Naive thymus-derived CD8-positive, alpha-beta T cell (primary cell): ENCODE data around the gene ROR1. TPM values are rescaled to one million over a fixed set of nuclear protein-coding genes. Genes with fewer than 3 reads are reported as not detected.

ENCODE experiments used
- ATAC-seq, 2 donors: fragments of 150-1000 bp; cut with Tn5 transposase in 1 of 2; sonication (Bioruptor Pico), chemical (Tn5 transposase) in 1 of 2; 1 replicate in 1 of 2; 2 replicates in 1 of 2; pipeline ENCODE4 v1.10.0; 2021; ENCODE audit warnings: mild to moderate bottlenecking in 2 of 2, moderate library complexity in 2 of 2
- POLR2A ChIA-PET: fragments of 350-600 bp; sonication (Branson Sonifier 250); formaldehyde crosslinking; loops from one replicate; lab custom pipeline; 2021; ENCODE audit warnings: antibody characterized with exemption; lab: Charles Lee
- DNase-seq, 10 donors: peaks; one replicate each; pipeline versions ENCODE4 v3.0.0 to v3.0.0-alpha.2; 2020 to 2022
- H3K27ac Mint-ChIP-seq, 10 donors: one replicate each; pipeline ENCODE4 v1.8.0; 2020 to 2022; ENCODE audit warnings: mild to moderate bottlenecking in 10 of 10, mixed read lengths in 10 of 10, moderate library complexity in 4 of 10, inconsistent platforms in 1 of 10
- H3K27me3 Mint-ChIP-seq, 5 donors: one replicate each; pipeline ENCODE4 v1.8.0; 2021 to 2022; ENCODE audit warnings: mixed read lengths in 5 of 5
- H3K36me3 Mint-ChIP-seq, 3 donors: one replicate each; pipeline ENCODE4 v1.8.0; 2020 to 2022; ENCODE audit warnings: mixed read lengths in 3 of 3, mild to moderate bottlenecking in 2 of 3, inconsistent platforms in 1 of 3
- H3K4me1 Mint-ChIP-seq, 4 donors: one replicate each; pipeline ENCODE4 v1.8.0; 2021 to 2022; ENCODE audit warnings: mixed read lengths in 4 of 4
- H3K4me3 Mint-ChIP-seq, 10 donors: one replicate each; pipeline ENCODE4 v1.8.0; 2020 to 2022; ENCODE audit warnings: mild to moderate bottlenecking in 10 of 10, mixed read lengths in 10 of 10, moderate library complexity in 6 of 10, inconsistent platforms in 1 of 10
- H3K9me3 Mint-ChIP-seq, 9 donors: one replicate each; pipeline ENCODE4 v1.8.0; 2020 to 2022; ENCODE audit warnings: mixed read lengths in 9 of 9, mild to moderate bottlenecking in 3 of 9, inconsistent platforms in 1 of 9, moderate library complexity in 1 of 9
- polyA plus RNA-seq, 3 donors: library from polyadenylated mRNA; unstranded; fragments of 300-500 nt; fragmentation: Illumina TruSeq; gene quantifications; one replicate each; pipeline ENCODE4 v1.2.3, GENCODE V29; 2021
- total RNA-seq, 8 experiments: library from RNA in 2 of 8; stranded (reverse) in 2 of 8; gene quantifications; one replicate each; pipeline ENCODE4 v1.2.3 and lab custom pipeline; 2021 to 2026

The ROR1 gene
- total and polyA plus RNA-seq, 5 experiments from 2014 or later: 0.44 to 0.80 TPM; not detected in 3

DNA sequence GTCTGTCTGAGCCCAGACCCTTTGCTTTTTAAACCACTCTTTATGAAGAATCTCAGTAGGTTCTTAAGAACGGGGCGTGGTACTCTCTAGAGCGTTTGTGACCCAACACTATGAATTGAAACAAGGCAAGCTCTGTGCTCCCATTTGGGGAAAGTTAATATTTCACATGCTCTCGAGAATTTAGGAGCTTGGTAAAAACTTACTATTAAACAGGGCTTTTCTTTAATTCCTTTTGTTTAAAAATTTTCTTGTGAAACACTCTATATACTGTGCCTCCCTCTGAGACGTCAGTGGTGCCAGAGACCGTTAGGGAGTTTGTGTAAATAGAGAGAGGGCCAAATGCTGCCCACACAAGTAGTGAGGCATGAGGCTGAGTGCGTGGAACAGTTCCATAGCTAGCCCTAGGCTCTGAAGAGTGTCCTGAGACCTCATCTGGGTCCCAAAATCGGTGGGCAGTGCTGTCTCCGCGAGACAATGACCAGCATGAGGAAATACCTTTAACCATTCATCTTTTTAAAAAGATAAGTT, 144.7 kb downstream of the ROR1 start:
- Mint-ChIP-seq H3K36me3 (no peaks in the 10 kb centered on the region), H3K9me3 (peaks cover 0 to 2% (median 0%) of the 10 kb centered on the region in 9 donors), H3K27ac (no peak overlapping the region), H3K4me1 (no peaks in the 10 kb centered on the region), H3K4me3 (no peak overlapping the region), H3K27me3 (peaks cover 0 to 8% (median 0%) of the 10 kb centered on the region in 5 donors)
- POLR2A ChIA-PET: no interaction called here
- DNase-seq (no peak), ATAC-seq (no peak)

- ATAC-seq (no peak), DNase-seq (no peak)
- Mint-ChIP-seq H3K36me3 (no peaks in the 10 kb centered on the region), H3K27me3 (peaks cover 0 to 4% (median 0%) of the 10 kb centered on the region in 5 donors), H3K4me1 (no peaks in the 10 kb centered on the region), H3K27ac (no peak overlapping the region), H3K9me3 (peaks cover 0 to 2% (median 0%) of the 10 kb centered on the region in 9 donors), H3K4me3 (no peak overlapping the region)
- POLR2A ChIA-PET: no interaction called here
These were observed 146.6 kb downstream of the ROR1 start for GRCh38 chr1:63920154-63921117.

DNA sequence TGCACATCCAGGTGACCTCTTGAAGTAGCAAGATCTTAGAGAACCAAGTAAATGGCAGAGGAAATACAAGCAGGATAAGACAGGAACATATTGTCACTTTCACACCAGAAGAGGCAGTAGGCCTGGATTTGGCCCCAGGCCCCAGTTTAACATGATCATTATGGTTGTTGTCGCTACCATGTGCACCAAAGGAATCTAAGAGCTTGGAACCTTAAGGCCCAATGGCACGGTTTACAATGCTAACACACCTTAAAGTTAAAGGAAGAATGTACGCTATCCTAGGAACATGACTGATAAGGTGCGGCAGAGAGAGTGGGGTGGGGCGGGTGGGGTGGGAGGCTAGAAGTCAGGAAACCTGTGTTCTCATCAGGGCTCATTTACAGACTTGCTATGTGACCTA, 147.5 kb downstream of the ROR1 start:
- no peaks in the 10 kb centered on the region for H3K36me3 Mint-ChIP-seq
- no peak overlapping the region for H3K27ac Mint-ChIP-seq
- H3K27me3 Mint-ChIP-seq: peaks cover 0 to 4% (median 0%) of the 10 kb centered on the region in 5 donors
- DNase-seq (no peak), ATAC-seq (no peak)
- POLR2A ChIA-PET: no interaction called here
- peaks cover 0 to 2% (median 0%) of the 10 kb centered on the region in 9 donors for H3K9me3 Mint-ChIP-seq
- no peak overlapping the region for H3K4me3 Mint-ChIP-seq
- H3K4me1 Mint-ChIP-seq: no peaks in the 10 kb centered on the region

DNA sequence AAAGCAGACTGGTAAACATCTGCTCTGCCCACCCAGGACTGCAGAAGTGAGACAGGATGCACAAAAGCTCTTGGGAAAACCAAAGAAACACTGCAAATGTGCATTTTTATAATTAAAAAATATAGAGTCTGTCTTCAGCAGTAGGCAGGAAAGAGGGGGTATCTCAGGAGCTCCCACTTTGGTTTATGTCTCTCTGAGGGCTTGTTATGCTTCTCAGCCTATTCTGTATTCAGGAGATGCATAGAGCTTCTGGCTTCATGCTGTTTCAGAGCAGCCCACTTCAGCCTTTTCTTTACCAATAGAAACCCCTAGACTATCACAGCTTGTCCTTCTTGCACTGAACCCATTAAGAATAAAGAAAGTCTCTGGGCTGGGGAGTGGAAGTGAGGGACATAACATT, 148.0 kb downstream of the ROR1 start:
- DNase-seq (no peak), ATAC-seq (no peak)
- no peak overlapping the region for H3K4me3 Mint-ChIP-seq
- H3K9me3 Mint-ChIP-seq: peaks cover 0 to 2% (median 0%) of the 10 kb centered on the region in 9 donors
- no peaks in the 10 kb centered on the region for H3K4me1 Mint-ChIP-seq
- POLR2A ChIA-PET: no interaction called here
- H3K27ac Mint-ChIP-seq: no peak overlapping the region
- H3K36me3 Mint-ChIP-seq: no peaks in the 10 kb centered on the region
- H3K27me3 Mint-ChIP-seq: peaks cover 0 to 4% (median 0%) of the 10 kb centered on the region in 5 donors

GRCh38 chr1:63922848-63923247, 149.0 kb downstream of the ROR1 start:
- ATAC-seq (no peak), DNase-seq (no peak)
- POLR2A ChIA-PET: no interaction called here
- Mint-ChIP-seq H3K9me3 (no peaks in the 10 kb centered on the region), H3K36me3 (no peaks in the 10 kb centered on the region), H3K4me3 (no peak overlapping the region), H3K4me1 (no peaks in the 10 kb centered on the region), H3K27ac (no peak overlapping the region), H3K27me3 (peaks cover 0 to 4% (median 0%) of the 10 kb centered on the region in 5 donors)

DNA sequence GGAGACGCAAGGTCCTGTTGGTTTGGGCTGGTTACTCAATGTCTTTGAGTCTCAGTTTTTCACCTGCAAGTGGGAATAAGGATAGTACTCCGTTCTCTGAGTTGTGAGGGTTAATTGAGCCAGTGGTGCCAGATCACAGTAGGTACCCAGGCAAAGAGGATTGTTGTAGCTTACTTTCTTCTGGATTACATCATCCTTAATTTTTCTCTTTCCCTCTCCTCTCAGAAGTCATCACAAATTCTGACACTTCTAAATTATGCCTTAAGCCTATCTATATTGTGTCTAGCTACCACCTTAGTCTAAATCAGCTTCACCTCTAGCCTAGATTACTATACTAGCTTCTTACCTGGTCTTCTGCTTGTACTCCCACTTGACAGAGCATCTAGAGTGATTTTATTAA, 149.5 kb downstream of the ROR1 start:
- POLR2A ChIA-PET: no interaction called here
- no peaks in the 10 kb centered on the region for H3K36me3 Mint-ChIP-seq
- no peaks in the 10 kb centered on the region for H3K4me1 Mint-ChIP-seq
- no peak for DNase-seq
- ATAC-seq: no peak
- no peak overlapping the region for H3K27ac Mint-ChIP-seq
- peaks cover 0 to 4% (median 2%) of the 10 kb centered on the region in 5 donors for H3K27me3 Mint-ChIP-seq
- H3K4me3 Mint-ChIP-seq: no peak overlapping the region
- no peaks in the 10 kb centered on the region for H3K9me3 Mint-ChIP-seq

DNA sequence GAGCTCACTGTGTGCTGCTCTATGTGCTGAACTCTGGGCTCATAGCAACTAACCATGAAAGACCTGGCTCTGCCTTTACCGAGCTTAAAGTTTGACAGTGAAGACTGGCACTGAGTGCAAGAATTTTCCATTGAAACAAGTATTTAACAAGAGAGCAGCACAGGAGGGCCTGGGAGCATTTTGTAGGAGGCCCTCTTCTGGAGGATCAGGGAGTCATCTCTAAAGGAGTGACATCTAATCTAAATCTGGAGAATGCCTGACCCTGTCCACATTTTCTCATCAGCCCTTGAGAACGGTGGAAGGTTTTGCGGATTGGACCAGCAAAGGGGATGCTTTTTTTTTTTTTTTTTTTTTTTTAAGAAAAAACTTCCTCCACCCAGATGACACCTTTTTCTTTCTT, 150.8 kb downstream of the ROR1 start:
- H3K36me3 Mint-ChIP-seq: no peaks in the 10 kb centered on the region
- ATAC-seq (no peak), DNase-seq (no peak)
- POLR2A ChIA-PET: no interaction called here
- no peak overlapping the region for H3K27ac Mint-ChIP-seq
- H3K9me3 Mint-ChIP-seq: no peaks in the 10 kb centered on the region
- no peak overlapping the region for H3K4me3 Mint-ChIP-seq
- peaks cover 0 to 4% (median 2%) of the 10 kb centered on the region in 5 donors for H3K27me3 Mint-ChIP-seq
- no peaks in the 10 kb centered on the region for H3K4me1 Mint-ChIP-seq

- POLR2A ChIA-PET: no interaction called here
- Mint-ChIP-seq H3K36me3 (no peaks in the 10 kb centered on the region), H3K27ac (no peak overlapping the region), H3K4me1 (no peaks in the 10 kb centered on the region), H3K4me3 (no peak overlapping the region), H3K27me3 (peaks cover 0 to 3% (median 1%) of the 10 kb centered on the region in 5 donors), H3K9me3 (no peaks in the 10 kb centered on the region)
- DNase-seq (no peak), ATAC-seq (no peak)
These were observed 154.6 kb downstream of the ROR1 start for GRCh38 chr1:63928186-63929105.

- no peak overlapping the region for H3K4me3 Mint-ChIP-seq
- ATAC-seq (no peak), DNase-seq (no peak)
- H3K27ac Mint-ChIP-seq: no peak overlapping the region
- no peaks in the 10 kb centered on the region for H3K4me1 Mint-ChIP-seq
- H3K36me3 Mint-ChIP-seq: no peaks in the 10 kb centered on the region
- POLR2A ChIA-PET: no interaction called here
- H3K9me3 Mint-ChIP-seq: no peaks in the 10 kb centered on the region
- H3K27me3 Mint-ChIP-seq: peaks cover 0 to 3% (median 1%) of the 10 kb centered on the region in 5 donors
These were observed 155.3 kb downstream of the ROR1 start for GRCh38 chr1:63929106-63929478.

- ATAC-seq (no peak), DNase-seq (no peak)
- Mint-ChIP-seq H3K4me3 (no peak overlapping the region), H3K4me1 (no peaks in the 10 kb centered on the region), H3K36me3 (no peaks in the 10 kb centered on the region), H3K27me3 (peaks cover 0 to 3% (median 1%) of the 10 kb centered on the region in 5 donors), H3K27ac (no peak overlapping the region), H3K9me3 (no peaks in the 10 kb centered on the region)
- POLR2A ChIA-PET: no interaction called here
These were observed 157.7 kb downstream of the ROR1 start for GRCh38 chr1:63931468-63931867.

- H3K36me3 Mint-ChIP-seq: no peaks in the 10 kb centered on the region
- peaks cover 0 to 1% (median 0%) of the 10 kb centered on the region in 5 donors for H3K27me3 Mint-ChIP-seq
- H3K4me1 Mint-ChIP-seq: peaks cover 0 to 5% (median 0%) of the 10 kb centered on the region in 4 donors
- H3K27ac Mint-ChIP-seq: no peak overlapping the region
- no peak for ATAC-seq
- no peak overlapping the region for H3K4me3 Mint-ChIP-seq
- DNase-seq: no peak
- POLR2A ChIA-PET: no interaction called here
- H3K9me3 Mint-ChIP-seq: no peaks in the 10 kb centered on the region
These were observed 160.9 kb downstream of the ROR1 start for GRCh38 chr1:63934697-63935096.

- H3K4me3 Mint-ChIP-seq: no peak overlapping the region
- H3K27ac Mint-ChIP-seq: no peak overlapping the region
- POLR2A ChIA-PET: no interaction called here
- no peaks in the 10 kb centered on the region for H3K36me3 Mint-ChIP-seq
- DNase-seq: no peak
- ATAC-seq: no peak
- H3K4me1 Mint-ChIP-seq: peaks cover 0 to 5% (median 0%) of the 10 kb centered on the region in 4 donors
- peaks cover 0 to 1% (median 0%) of the 10 kb centered on the region in 5 donors for H3K27me3 Mint-ChIP-seq
- no peaks in the 10 kb centered on the region for H3K9me3 Mint-ChIP-seq
These were observed 161.3 kb downstream of the ROR1 start for GRCh38 chr1:63935143-63935542.
